ENCODE data around the gene APP.

GRCh38 chr21:26093122-26093521, 77.4 kb downstream of the APP start:
- TF ChIP-seq CTCF (conservative IDR thresholded peaks at IDR 0.05; ENCODE audit: low read length) (no peak), EZH2phosphoT487 (IDR thresholded peaks at IDR 0.05; ENCODE audit: borderline replicate concordance) (no peak)

Measured in Loucy (cell line).